Measurements from ENCODE around the gene FXYD7.
A peak's percentile ranks its signal among the peaks of the same experiment; 100 is the strongest.
"Not testable (repeated sequence)": the region's sequence is repeated elsewhere in the genome, so short reads cannot be mapped to it uniquely, and the experiment has no call there.

The FXYD7 gene

DNA sequence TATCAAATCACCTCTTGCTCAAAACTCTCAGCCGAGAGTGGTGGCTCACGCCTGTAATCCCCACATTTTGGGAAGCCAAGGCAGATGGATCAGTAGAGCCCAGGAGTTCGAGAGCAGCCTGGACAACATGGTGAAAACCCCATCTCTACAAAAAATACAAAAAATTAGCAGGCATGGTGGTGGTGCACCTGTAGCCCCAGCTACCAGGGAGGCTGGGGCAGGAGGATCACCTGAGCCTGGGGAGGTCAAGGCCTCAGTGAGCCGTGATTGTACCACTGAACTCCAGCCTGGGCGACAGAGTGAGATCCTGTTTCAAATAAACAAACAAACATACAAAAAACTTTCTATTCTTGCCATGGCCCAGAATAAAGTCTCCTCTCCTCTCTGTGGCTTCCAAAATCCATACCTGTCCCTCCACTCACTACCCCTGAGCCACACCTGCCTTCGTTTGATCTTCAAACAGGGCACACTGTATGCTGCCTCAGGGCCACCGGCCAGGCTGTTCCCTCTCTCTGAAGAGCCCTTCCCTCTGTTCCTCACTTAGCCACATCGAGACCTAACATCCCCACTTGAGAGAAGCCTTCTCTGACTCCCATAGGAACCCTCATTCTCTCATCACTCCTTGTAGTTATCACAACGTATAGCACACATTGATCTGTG lies 14.5 kb upstream of the FXYD7 start:
- no peak for DNase-seq

DNA sequence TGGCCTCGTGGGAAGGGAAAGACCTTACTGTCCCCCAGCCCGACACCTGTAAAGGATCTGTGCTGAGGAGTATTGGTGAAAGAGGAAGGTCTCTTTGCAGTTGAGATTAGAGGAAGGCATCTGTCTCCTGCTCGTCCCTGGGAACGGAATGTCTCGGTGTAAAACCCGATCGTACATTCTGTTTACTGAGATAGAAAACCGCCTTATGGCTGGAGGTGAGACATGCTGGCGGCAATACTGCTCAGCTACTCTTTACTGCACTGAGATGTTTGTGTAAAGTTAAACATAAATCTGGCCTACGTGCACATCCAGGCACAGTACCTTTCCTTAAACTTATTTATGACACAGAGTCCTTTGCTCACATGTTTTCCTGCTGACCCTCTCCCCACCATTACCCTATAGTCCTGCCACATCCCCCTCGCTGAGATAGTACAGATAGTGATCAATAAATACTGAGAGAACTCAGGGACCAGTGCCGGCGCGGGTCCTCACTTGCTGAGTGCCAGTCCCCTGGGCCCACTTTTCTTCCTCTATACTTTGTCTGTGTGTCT lies 13.3 kb upstream of the FXYD7 start:
- not testable (repeated sequence) for DNase-seq

GRCh38 chr19:35130761-35131720 lies 12.0 kb upstream of the FXYD7 start:
- no peak for DNase-seq

DNA sequence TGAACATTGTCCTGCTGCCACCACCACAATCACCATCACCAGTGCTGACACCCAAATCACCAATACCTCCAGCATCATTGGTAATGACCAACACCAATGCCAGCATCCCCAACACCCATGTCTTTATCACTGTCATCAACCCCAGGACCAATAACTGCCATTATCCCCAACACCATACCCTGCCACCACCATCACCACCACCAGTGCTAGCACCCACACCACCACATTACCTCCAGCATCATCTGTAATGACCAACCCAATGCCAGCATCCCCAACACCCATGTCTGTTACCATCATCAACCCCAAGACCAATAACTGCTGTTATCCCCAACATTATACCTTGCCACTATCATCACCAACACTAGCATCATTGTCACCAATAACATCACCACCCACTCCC lies 10.8 kb upstream of the FXYD7 start:
- DNase-seq, result no peak

GRCh38 chr19:35133826-35134225 lies 9.2 kb upstream of the FXYD7 start:
- DNase-seq, result no peak

- DNase-seq, result no peak
These were observed 8.3 kb upstream of the FXYD7 start, which contains the start of gene LGI4 for GRCh38 chr19:35134601-35135242. TSS of gene LGI4 (minus strand) at chr19:35135059. CDS start at chr19:35134680, 379 bp downstream.

DNA sequence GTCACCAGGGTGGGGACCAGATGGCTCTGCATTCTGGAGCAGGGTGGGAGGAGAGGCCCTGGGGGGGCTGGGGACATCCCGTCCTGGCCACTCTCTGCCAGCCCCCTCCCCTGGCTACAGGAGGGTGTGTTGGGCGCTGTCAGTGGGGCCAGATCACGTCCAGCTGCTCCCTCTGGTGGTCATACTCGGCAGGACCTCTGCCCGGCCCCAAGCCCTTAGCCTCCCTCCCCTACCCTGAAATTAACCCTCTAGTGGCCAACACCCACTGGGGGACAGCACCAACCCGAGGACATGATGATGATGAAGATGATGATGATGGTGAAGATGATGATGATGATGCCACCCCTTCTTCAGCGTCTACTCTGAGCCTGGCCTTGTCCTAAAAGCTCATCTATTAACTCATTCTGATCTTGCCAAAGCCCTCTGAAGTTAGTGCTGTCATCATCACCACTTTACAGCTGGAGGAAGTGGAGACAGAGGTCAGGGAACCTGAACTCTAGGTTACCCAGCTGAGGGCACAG lies 7.6 kb upstream of the FXYD7 start:
- DNase-seq, result peak; percentile 19 to 68 (median 44)

GRCh38 chr19:35136231-35136630 lies 6.8 kb upstream of the FXYD7 start:
- no peak for DNase-seq

DNA sequence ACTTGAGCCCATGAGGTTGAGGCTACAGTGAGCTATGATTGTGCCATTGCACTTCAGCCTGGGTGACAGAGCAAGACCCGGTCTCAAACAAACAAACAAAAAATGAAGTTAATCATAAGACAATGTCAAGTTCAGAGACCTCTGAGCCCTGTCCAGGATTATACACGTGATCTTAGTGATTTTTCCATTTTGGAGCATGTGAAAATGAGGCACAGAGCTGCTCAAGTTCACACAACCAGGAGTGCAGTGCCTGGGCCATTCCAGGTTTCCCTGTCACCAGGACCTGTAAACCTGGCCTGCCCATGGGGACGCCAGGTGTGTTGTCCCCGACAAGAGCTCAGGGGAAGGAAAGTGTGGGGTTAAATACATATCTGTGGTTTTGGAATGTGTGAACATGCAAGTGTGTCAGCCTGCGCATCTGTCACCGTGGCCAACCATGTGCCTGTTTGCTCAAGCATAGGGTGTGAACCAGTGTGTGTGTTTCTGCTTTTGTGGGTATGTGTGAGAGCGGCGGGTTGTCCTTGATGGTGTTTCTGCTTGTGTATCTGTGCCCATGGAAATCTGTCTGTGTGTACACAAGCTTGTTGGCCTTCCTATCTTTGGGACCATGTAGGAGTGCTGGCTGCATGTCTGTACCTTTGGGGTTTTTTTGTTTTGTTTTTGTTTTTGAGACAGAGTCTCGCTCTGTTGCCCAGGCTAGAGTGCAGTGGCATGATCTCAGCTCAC lies 5.9 kb upstream of the FXYD7 start:
- no peak for DNase-seq

DNA sequence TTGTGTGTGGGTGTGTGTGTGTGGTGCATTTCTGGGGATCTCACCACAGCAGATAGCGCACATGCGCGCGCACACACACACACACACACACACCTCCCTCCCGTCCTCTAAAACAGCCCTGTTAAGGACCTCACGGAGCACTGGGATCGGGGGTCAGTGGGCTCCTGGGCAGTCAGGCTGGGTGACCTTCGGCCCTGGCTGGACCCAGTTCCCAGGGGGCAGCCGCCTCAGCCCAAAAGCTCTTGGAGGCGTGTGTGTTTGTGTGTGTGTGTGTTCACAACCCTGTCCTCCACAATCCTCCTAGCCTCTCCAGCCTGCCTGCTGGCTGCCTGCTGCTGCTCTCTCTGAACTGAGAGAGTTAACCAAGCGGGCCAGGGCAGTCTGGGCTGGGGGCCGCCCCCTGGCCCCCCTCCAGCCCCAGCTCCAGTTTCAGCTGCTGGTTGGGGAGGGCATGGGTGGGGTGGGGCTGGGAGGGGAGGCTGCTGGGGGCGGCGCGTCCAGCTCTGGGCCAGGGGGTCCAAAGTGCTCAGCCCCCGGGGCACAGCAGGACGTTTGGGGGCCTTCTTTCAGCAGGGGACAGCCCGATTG lies 4.7 kb upstream of the FXYD7 start, which contains the start of gene FXYD1:
FXYD1 (plus strand) TSS at position 520 of the 588 bp plus-strand sequence. CDS start 1,256 bp downstream, outside the sequence.
- DNase-seq, result no peak

DNA sequence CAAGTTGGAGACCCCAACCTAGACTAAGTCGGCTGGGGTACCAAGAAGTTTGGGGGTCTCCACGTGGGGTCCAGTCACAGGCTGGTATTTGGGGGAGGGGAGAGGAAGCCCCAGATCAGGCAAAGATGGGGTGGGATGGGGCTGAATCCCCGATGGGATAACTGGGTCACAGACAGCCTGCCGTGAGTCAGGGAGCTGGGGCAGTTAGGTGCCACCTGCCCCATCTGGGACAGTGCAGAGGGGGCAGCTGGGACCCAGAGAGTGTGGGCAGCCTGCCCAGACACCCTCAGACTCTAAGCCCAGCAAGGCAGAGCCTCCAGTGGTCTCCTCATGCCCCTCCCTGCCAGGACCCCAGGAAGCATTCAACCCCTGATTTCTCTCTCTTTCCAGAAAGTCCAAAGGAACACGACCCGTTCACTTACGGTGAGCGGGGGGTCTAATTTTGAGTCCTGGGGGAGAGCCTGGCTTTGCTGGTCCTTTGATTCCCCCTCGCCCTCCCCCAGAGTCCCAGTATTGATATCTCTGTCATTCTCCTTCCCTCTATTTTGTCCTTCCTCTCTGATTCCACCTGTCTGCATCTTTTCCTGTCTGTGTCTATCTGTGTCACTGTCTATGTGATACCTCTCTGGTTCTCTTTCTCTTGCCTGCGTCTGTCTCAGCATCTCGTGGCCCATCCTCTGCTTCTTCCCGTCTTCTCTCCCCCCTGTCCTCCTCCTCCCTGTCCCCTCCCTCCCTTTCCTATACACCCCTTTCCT lies 2.7 kb upstream of the FXYD7 start:
- DNase-seq, result no peak

GRCh38 chr19:35140962-35141836 lies 1.9 kb upstream of the FXYD7 start:
- DNase-seq, result peak; percentile 88 to 97 (median 96)

DNA sequence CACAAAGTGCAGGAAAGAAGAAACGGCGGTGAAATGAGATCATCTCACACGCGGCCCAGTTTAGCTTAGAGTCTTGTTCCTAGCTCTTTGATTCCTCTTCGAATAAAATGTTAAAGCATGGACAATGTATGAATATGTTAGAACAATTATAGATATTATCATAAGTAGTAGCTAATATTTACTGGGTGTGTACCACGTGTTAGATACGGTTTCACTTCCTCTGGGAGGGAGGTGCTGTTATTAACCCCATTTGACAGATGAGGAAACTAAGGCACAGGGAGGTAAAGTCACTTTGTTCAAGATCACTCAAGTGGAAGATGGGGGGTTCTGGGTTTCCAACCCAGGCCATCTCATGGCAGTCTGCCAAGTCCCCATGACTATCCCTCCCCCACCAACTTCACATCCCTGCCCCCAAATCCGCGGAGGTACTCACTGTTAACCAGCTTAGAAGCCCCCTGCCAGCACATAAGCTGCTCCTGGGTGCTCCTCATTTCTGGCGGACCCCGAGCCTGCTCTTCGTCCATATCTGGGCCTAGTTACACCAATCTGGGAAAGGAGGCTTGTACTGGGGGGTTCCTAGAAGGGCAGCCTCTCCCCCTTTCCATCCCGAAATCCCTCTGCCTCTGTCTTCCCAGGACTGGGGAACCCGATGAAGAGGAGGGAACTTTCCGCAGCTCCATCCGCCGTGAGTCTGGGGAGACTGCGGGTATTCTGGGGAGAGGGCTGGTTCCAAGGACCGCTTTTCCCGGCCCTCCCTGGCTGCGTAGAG lies 1.0 kb upstream of the FXYD7 start:
- DNase-seq, result peak in 1 of 5 experiments; percentile 34

DNA sequence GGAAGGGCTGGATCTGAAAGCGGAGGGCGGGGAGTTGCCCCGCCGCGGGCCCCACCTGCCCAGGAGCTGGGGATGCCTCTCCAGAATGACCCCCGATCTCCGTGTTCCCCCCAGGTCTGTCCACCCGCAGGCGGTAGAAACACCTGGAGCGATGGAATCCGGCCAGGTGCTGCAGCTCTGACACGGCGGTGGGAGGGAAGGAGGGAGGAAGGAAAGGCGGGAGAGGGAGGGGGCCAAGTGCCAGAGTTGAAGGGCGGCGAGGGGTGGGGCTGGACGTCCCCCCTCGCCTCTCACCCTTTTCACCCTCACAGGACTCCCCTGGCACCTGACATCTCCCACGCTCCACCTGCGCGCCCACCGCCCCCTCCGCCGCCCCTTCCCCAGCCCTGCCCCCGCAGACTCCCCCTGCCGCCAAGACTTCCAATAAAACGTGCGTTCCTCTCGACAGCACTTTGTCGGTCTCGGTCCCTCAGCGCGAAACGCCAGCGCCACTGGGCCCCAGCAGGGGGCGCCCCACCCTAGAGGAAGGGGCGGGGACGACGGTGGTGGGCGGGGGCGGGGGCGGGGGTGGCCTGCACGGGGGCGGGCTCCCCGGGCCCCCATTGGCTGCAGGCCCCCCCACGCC lies 337 bp upstream of the FXYD7 start:
- DNase-seq, result peak; percentile 43 to 70 (median 59)

- no peak for DNase-seq
These were observed 763 bp downstream of the FXYD7 start for GRCh38 chr19:35143818-35144217.

DNA sequence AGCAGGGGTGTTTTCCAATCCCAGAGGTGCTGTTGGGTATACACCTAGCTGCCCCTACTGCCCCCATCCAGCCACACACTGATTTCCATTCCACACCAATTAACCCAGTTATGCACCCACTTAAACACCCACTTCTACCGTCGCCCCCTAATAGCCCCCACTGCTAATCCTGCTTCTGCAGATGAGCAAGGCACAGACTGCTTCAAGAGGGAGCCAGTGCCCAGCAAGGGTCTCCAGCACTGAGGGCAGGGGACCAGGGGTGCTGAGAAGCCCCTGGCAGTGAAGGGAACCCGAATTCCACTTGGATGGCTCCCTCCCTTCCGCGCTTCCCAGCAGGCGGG lies 1.2 kb downstream of the FXYD7 start:
- no peak for DNase-seq

GRCh38 chr19:35144600-35145436 lies 1.8 kb downstream of the FXYD7 start:
- peak in 2 of 5 experiments; percentile 32 to 51 for DNase-seq
